Upper lobe of left lung (tissue), 6 donors: ENCODE measurements around the gene DNAJC18. TPM values are rescaled to one million over a fixed set of nuclear protein-coding genes. Genes with fewer than 3 reads are reported as not detected.

ENCODE experiments used
- ATAC-seq, 2 donors: fragments of 200-7000 bp; cut with Tn5 transposase; one replicate each; pipeline ENCODE4 v1.9.1; 2022; ENCODE audit warnings: mild to moderate bottlenecking in 2 of 2, moderate library complexity in 2 of 2; ENCODE audit not compliant: low FRiP score in 2 of 2
- DNase-seq, 2 donors: peaks; one replicate each; pipeline ENCODE4 v3.0.0-alpha.2; 2019 to 2020
- H3K27ac ChIP-seq, 4 donors: fragments of 200-600 bp; sonication (generic); one replicate each; pipeline ENCODE4 v1.5.1; 2016 to 2019
- H3K27me3 ChIP-seq, 4 donors: fragments of 200-600 bp; sonication (generic); one replicate each; pipeline ENCODE4 v1.5.1; 2017 to 2019
- H3K36me3 ChIP-seq, 4 donors: fragments of 200-600 bp; sonication (generic); one replicate each; pipeline ENCODE4 v1.5.1; 2016 to 2019
- H3K4me1 ChIP-seq, 4 donors: fragments of 200-600 bp; sonication (generic); one replicate each; pipeline ENCODE4 v1.5.1; 2018 to 2019
- H3K4me3 ChIP-seq, 4 donors: fragments of 200-600 bp; sonication (generic); one replicate each; pipeline ENCODE4 v1.5.1; 2017 to 2019; ENCODE audit warnings: mild to moderate bottlenecking in 2 of 4, moderate library complexity in 1 of 4
- H3K9me3 ChIP-seq, 4 donors: fragments of 200-600 bp; sonication (generic); one replicate each; pipeline ENCODE4 v1.5.1; 2018 to 2019
- CTCF ChIP-seq, 6 experiments: fragments of 450-650 bp in 4 of 6; fragments of 200-600 bp in 2 of 6; sonication (generic) in 2 of 6; IDR thresholded peaks; one replicate each; pipeline ENCODE4 v1.5.1; 2016 to 2019; ENCODE audit warnings: antibody characterized with exemption in 6 of 6
- EP300 ChIP-seq, 4 donors: sonication (generic); formaldehyde crosslinking; IDR thresholded peaks; one replicate each; pipeline ENCODE4 v1.5.1; 2017; ENCODE audit warnings: antibody characterized with exemption in 4 of 4, control low read depth in 2 of 4
- POLR2A ChIP-seq, 4 donors: fragments of 450-650 bp; IDR thresholded peaks; one replicate each; pipeline ENCODE4 v1.5.1; 2016 to 2017; ENCODE audit warnings: antibody characterized with exemption in 4 of 4, mild to moderate bottlenecking in 2 of 4
- POLR2AphosphoS5 ChIP-seq, 2 donors: sonication (generic); formaldehyde crosslinking; IDR thresholded peaks; one replicate each; pipeline ENCODE4 v1.5.1; 2017; ENCODE audit warnings: antibody characterized with exemption in 2 of 2
- WGBS, 2 donors: methylation state at CpG; one replicate each; pipeline ENCODE4 v1.1.5; 2017 to 2018; 5-methylcytosine and 5-hydroxymethylcytosine counted together
- small RNA-seq, 4 donors: library from RNA; depleted of rRNA; stranded (forward); fragments of <200 nt; gene quantifications; one replicate each; pipeline ENCODE3, GENCODE V24; 2016
- total RNA-seq, 6 donors: library from RNA; depleted of rRNA in 4 of 6; stranded (reverse); fragments of >200 nt in 4 of 6; gene quantifications; one replicate each; pipeline versions ENCODE4 v1.1.0 to v1.2.1, GENCODE V29; 2016 to 2021
- donor health status: DM: no; HTN: no; CAD: no; lungs with moderate emphysema.
- donor health status: DM: no; HTN: yes; CAD: no; lungs with severe emphysema.

Gene DNAJC18
- total RNA-seq, 6 donors from 2014 or later = 1.0 to 11.6 (median 6.3) TPM

GRCh38 chr5:139363937-139364336 is 75.4 kb downstream of the DNAJC18 start:
- Histone ChIP-seq H3K9me3 (no peaks in the 10 kb centered on the region), H3K36me3 (peaks cover 26 to 56% (median 41%) of the 10 kb centered on the region in 4 donors), H3K4me1 (no peaks in the 10 kb centered on the region), H3K4me3 (no peak overlapping the region), H3K27ac (no peak overlapping the region), H3K27me3 (no peaks in the 10 kb centered on the region)
- WGBS, 2 donors = 86 to 89% methylated on average over 2 of the region's 2 CpGs
- TF ChIP-seq POLR2AphosphoS5 (IDR thresholded peaks at IDR 0.05) (no peak), POLR2A (IDR thresholded peaks at IDR 0.05) (no peak), EP300 (IDR thresholded peaks at IDR 0.05) (no peak), CTCF (IDR thresholded peaks at IDR 0.05) (no peak)
- ATAC-seq (no peak), DNase-seq (no peak)

GRCh38 chr5:139361835-139362429 is 77.4 kb downstream of the DNAJC18 start:
- H3K4me3 ChIP-seq = no peak overlapping the region
- no peak for TF ChIP-seq CTCF (IDR thresholded peaks at IDR 0.05)
- no peak for TF ChIP-seq POLR2AphosphoS5 (IDR thresholded peaks at IDR 0.05)
- no peak for TF ChIP-seq POLR2A (IDR thresholded peaks at IDR 0.05)
- no peak for TF ChIP-seq EP300 (IDR thresholded peaks at IDR 0.05)
- peaks cover 24 to 44% (median 28%) of the 10 kb centered on the region in 4 donors for H3K36me3 ChIP-seq
- no peaks in the 10 kb centered on the region for H3K9me3 ChIP-seq
- 83 to 90% methylated on average over 6 of the region's 6 CpGs for WGBS, 2 donors
- H3K4me1 ChIP-seq = peaks cover 0 to 8% (median 0%) of the 10 kb centered on the region in 4 donors
- no peak overlapping the region for H3K27ac ChIP-seq
- no peak for ATAC-seq
- no peaks in the 10 kb centered on the region for H3K27me3 ChIP-seq
- no peak for DNase-seq

- Histone ChIP-seq H3K4me1 (peaks cover 0 to 10% (median 0%) of the 10 kb centered on the region in 4 donors), H3K9me3 (no peaks in the 10 kb centered on the region), H3K4me3 (no peak overlapping the region), H3K27ac (no peak overlapping the region), H3K27me3 (no peaks in the 10 kb centered on the region), H3K36me3 (peaks cover 10 to 28% (median 15%) of the 10 kb centered on the region in 4 donors)
- WGBS, 2 donors = 91 to 93% methylated on average over 4 of the region's 4 CpGs
- ATAC-seq (no peak), DNase-seq (no peak)
- no peak for TF ChIP-seq POLR2AphosphoS5 (IDR thresholded peaks at IDR 0.05)
- no peak for TF ChIP-seq CTCF (IDR thresholded peaks at IDR 0.05)
- TF ChIP-seq POLR2A (IDR thresholded peaks at IDR 0.05) = no peak
- TF ChIP-seq EP300 (IDR thresholded peaks at IDR 0.05) = no peak
Observed at GRCh38 chr5:139360384-139360783, 78.9 kb downstream of the DNAJC18 start.

Small RNAs within 50 kb of the gene (small RNA-seq; reads per million reads assigned to genes)
- 0 reads per million in 4 donors for gene RNU5B-4P

Other genes starting within 250 kb of the DNAJC18 start
- 10 to 100 TPM; 30.2 to 83.8 (median 51.2) TPM for gene SIL1, start 241.2 kb downstream of the DNAJC18 start, total RNA-seq
- 100 to 1,000 TPM; 125 to 264 (median 158) TPM for gene MATR3, start 145.8 kb downstream of the DNAJC18 start, total RNA-seq
- gene PAIP2, start 97.7 kb downstream of the DNAJC18 start, total RNA-seq = 100 to 1,000 TPM in 1 of 6 donors, 10 to 100 TPM in 5; 36.7 to 103 (median 67.8) TPM
- 10 to 100 TPM in 1 of 6 donors, 1 to 10 TPM in 4, not detected in 1; 1.1 to 20.1 (median 1.8) TPM for gene SLC23A1, start 56.2 kb downstream of the DNAJC18 start, total RNA-seq
- gene MZB1, start 49.6 kb downstream of the DNAJC18 start, total RNA-seq = 10 to 100 TPM in 4 of 6 donors, 1 to 10 TPM in 2; 1.5 to 30.7 (median 15.5) TPM
- gene PROB1, start 44.4 kb downstream of the DNAJC18 start, total RNA-seq = 1 to 10 TPM in 2 of 6 donors, under 1 TPM in 4; 0.33 to 2.1 (median 0.95) TPM
- 1 to 10 TPM in 5 of 6 donors, not detected in 1; 2.9 to 6.3 (median 4.8) TPM for gene SPATA24, start 35.4 kb downstream of the DNAJC18 start, total RNA-seq
- 10 to 100 TPM in 5 of 6 donors, 1 to 10 TPM in 1; 8.4 to 62.5 (median 24.1) TPM for gene ECSCR, start 23.2 kb upstream of the DNAJC18 start, total RNA-seq
- gene SMIM33, start 31.5 kb upstream of the DNAJC18 start, total RNA-seq = not detected
- 100 to 1,000 TPM in 5 of 6 donors, 10 to 100 TPM in 1; 70.3 to 141 (median 107) TPM for gene STING1, start 43.2 kb upstream of the DNAJC18 start, total RNA-seq
- gene UBE2D2, start 121.8 kb upstream of the DNAJC18 start, total RNA-seq = 100 to 1,000 TPM in 1 of 6 donors, 10 to 100 TPM in 5; 61.8 to 106 (median 86.7) TPM
- 10 to 100 TPM; 25.7 to 39.5 (median 33.0) TPM for gene CXXC5, start 208.8 kb upstream of the DNAJC18 start, total RNA-seq